ENCODE results near the gene ZP3.
"Not testable (repeated sequence)": the region's sequence is repeated elsewhere in the genome, so short reads cannot be mapped to it uniquely, and the experiment has no call there.

ZP3 gene

GRCh38 chr7:76485822-76486610 lies 61.3 kb downstream of the ZP3 start:
- not testable (repeated sequence) for DNase-seq (ENCODE audit: low read depth)

GRCh38 chr7:76486618-76487017 lies 61.9 kb downstream of the ZP3 start:
- not testable (repeated sequence) for DNase-seq (ENCODE audit: low read depth)

DNA sequence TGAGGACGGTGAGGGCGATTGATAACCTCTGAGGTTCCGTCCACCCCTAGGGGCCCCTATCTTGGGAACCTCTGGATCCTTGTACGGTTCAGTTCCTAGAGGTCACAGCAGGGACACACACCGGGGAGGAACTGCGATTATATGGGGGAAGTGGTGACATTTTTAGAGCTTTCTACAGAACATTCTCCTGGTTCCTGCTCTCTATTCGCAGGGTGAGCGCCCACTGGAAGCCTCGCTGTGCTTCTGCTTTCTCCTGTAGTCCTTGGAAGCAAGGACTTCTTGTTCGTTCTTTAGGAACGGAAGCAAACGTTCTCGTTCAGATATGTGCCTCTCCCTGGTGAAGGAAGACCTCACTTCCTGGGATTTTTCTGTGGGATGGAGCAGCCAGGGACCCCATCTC lies 63.2 kb downstream of the ZP3 start:
- DNase-seq (ENCODE audit: low read depth), result not testable (repeated sequence)

Measured in iris pigment epithelial cell (primary cell).